ENCODE measurements around the gene MSH3.
"Not testable (repeated sequence)": the region's sequence is repeated elsewhere in the genome, so short reads cannot be mapped to it uniquely, and the experiment has no call there.

Gene MSH3

GRCh38 chr5:80711216-80711615 lies 56.8 kb downstream of the MSH3 start:
- no peak for DNase-seq

- DNase-seq = peak; percentile 54
Measured at GRCh38 chr5:80711938-80712337, 57.5 kb downstream of the MSH3 start.

- DNase-seq = no peak
Measured at GRCh38 chr5:80712919-80713318, 58.5 kb downstream of the MSH3 start.

GRCh38 chr5:80713631-80714030 lies 59.2 kb downstream of the MSH3 start:
- DNase-seq = no peak

- DNase-seq = no peak
Measured at GRCh38 chr5:80714570-80715298, 60.3 kb downstream of the MSH3 start.

- DNase-seq = no peak
Measured at GRCh38 chr5:80715887-80716286, 61.4 kb downstream of the MSH3 start.

GRCh38 chr5:80720181-80720580 lies 65.7 kb downstream of the MSH3 start:
- DNase-seq = no peak

GRCh38 chr5:80722916-80723315 lies 68.5 kb downstream of the MSH3 start:
- DNase-seq = no peak

- DNase-seq = no peak
Measured at GRCh38 chr5:80725446-80725845, 71.0 kb downstream of the MSH3 start.

- DNase-seq = no peak
Measured at GRCh38 chr5:80736730-80737129, 82.3 kb downstream of the MSH3 start.

GRCh38 chr5:80738466-80738865 lies 84.0 kb downstream of the MSH3 start:
- no peak for DNase-seq

GRCh38 chr5:80739057-80739456 lies 84.6 kb downstream of the MSH3 start:
- no peak for DNase-seq

- DNase-seq = no peak
Measured at GRCh38 chr5:80739496-80739895, 85.0 kb downstream of the MSH3 start.

GRCh38 chr5:80739898-80740297 lies 85.4 kb downstream of the MSH3 start:
- no peak for DNase-seq

GRCh38 chr5:80740488-80740887 lies 86.0 kb downstream of the MSH3 start:
- not testable (repeated sequence) for DNase-seq

- no peak for DNase-seq
Measured at GRCh38 chr5:80740999-80741398, 86.5 kb downstream of the MSH3 start.

GRCh38 chr5:80744149-80744548 lies 89.7 kb downstream of the MSH3 start:
- no peak for DNase-seq

- DNase-seq = no peak
Measured at GRCh38 chr5:80745490-80745889, 91.0 kb downstream of the MSH3 start.

GRCh38 chr5:80747922-80748321 lies 93.5 kb downstream of the MSH3 start:
- DNase-seq = no peak

- DNase-seq = no peak
Measured at GRCh38 chr5:80752427-80752826, 98.0 kb downstream of the MSH3 start.

- no peak for DNase-seq
Measured at GRCh38 chr5:80753712-80754111, 99.3 kb downstream of the MSH3 start.

GRCh38 chr5:80754900-80755299 lies 100.4 kb downstream of the MSH3 start:
- peak; percentile 60 for DNase-seq

- DNase-seq = no peak
Measured at GRCh38 chr5:80755626-80756025, 101.2 kb downstream of the MSH3 start.

- DNase-seq = no peak
Measured at GRCh38 chr5:80756292-80756691, 101.8 kb downstream of the MSH3 start.

- no peak for DNase-seq
Measured at GRCh38 chr5:80757290-80757689, 102.8 kb downstream of the MSH3 start.

All from NCI-H1694 (cell line).